RPMI7951 (cell line): ENCODE results near the gene HTR2B. TPM values are rescaled to one million over a fixed set of nuclear protein-coding genes. Genes with fewer than 3 reads are reported as not detected.
"Not testable (repeated sequence)": the region's sequence is repeated elsewhere in the genome, so short reads cannot be mapped to it uniquely, and the experiment has no call there.

ENCODE experiments used
- DNase-seq: peaks from one replicate; pipeline ENCODE4 v3.0.0-alpha.2; 2012; ENCODE audit warnings: low read depth
- total RNA-seq: library from RNA; depleted of rRNA; stranded (reverse); fragments of >200 nt; shearing (Covaris generic); gene quantifications from 2 replicates; pipeline ENCODE4 v1.2.3, GENCODE V29; 2014; rRNA removed

The HTR2B gene
- total RNA-seq, 1 experiment from 2014 or later, result 1.7 TPM

GRCh38 chr2:231093933-231094332, 30.9 kb downstream of the HTR2B start:
- DNase-seq, result no peak

GRCh38 chr2:231088754-231089153, 36.1 kb downstream of the HTR2B start:
- DNase-seq, result no peak

- no peak for DNase-seq
Measured at GRCh38 chr2:231084565-231084964, 40.3 kb downstream of the HTR2B start.

- DNase-seq, result peak; percentile 10
Measured at GRCh38 chr2:231069379-231070054, 55.3 kb downstream of the HTR2B start.

GRCh38 chr2:231068525-231069222, 56.2 kb downstream of the HTR2B start:
- DNase-seq, result peak; percentile 57

GRCh38 chr2:231067531-231067930, 57.3 kb downstream of the HTR2B start:
- not testable (repeated sequence) for DNase-seq

- DNase-seq, result no peak
Measured at GRCh38 chr2:231065966-231066365, 58.9 kb downstream of the HTR2B start.

GRCh38 chr2:231063347-231063746, 61.5 kb downstream of the HTR2B start:
- no peak for DNase-seq

- DNase-seq, result no peak
Measured at GRCh38 chr2:231062776-231063175, 62.1 kb downstream of the HTR2B start.

- DNase-seq, result no peak
Measured at GRCh38 chr2:231059756-231060155, 65.1 kb downstream of the HTR2B start.

- no peak for DNase-seq
Measured at GRCh38 chr2:231058761-231059550, 65.9 kb downstream of the HTR2B start.

Other genes starting within 250 kb of the HTR2B start
- 0.24 and 0.29 TPM in 2 replicates for gene GPR55, start 199.8 kb downstream of the HTR2B start, total RNA-seq
- gene SPATA3, start 128.9 kb downstream of the HTR2B start, total RNA-seq, result not detected in 2 replicates
- gene C2orf72, start 87.5 kb downstream of the HTR2B start, total RNA-seq, result 0.39 and 0.48 TPM in 2 replicates
- 108 and 119 TPM in 2 replicates for gene PSMD1, start 68.2 kb downstream of the HTR2B start, total RNA-seq
- 62.3 and 67.2 TPM in 2 replicates for gene ARMC9, start 73.6 kb upstream of the HTR2B start, total RNA-seq